SK-N-SH (cell line): Measurements from ENCODE around the gene NOS2.

Source experiments
- FOXM1 ChIP-seq: IDR thresholded peaks from 2 replicates; pipeline ENCODE4 v1.4.0; 2012; ENCODE audit warnings: low read depth, mild to moderate bottlenecking
- RXRA ChIP-seq: IDR thresholded peaks from 2 replicates; pipeline ENCODE4 v1.4.0; 2012; ENCODE audit warnings: low read depth, mild to moderate bottlenecking, borderline replicate concordance
- TF ChIP-seq, protein P1 (sequence below): fragments of 200-600 bp; sonication (generic); IDR thresholded peaks from 2 replicates; pipeline ENCODE4 v1.6.1; 2017; ENCODE audit warnings: antibody characterized with exemption, mild to moderate bottlenecking, moderate library complexity

DNA sequence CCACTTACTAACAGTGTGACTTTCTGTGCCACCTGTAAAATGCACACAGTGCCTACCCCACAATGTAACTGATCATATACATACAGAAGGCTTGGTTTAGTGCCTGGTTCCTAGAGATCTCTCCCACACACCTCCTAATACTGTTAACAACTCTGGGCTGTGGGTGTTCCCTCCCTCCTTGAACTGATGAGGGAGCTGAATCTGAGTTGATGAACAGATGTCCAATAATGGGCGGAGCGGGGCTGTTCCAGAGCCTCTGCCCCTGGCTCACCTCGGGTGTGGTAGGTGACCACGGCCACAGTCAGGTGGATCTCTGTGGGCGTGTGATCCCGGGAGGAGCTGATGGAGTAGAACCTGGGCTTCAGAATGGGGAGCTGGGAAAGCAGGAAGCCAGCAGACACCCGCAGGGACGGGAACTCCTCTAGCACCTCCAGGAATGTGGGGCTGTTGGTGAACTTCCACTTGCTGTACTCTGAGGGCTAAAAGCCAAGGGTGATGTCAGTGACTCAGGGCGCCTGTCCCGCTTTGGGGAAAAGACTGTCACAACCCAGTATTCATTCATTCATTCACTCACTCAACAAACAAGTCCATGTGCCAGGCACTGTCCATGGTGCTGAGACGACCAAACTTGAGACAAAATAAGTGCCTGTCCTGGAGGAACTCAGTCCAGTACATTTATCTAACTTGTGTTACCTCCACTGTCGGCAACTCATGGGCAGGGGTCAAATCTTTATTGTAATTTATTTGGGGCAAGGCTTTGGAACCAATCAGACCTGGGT, 37.6 kb downstream of the NOS2 start:
- TF ChIP-seq RXRA (no peak), FOXM1 (no peak)
- TF ChIP-seq, protein P1, sequence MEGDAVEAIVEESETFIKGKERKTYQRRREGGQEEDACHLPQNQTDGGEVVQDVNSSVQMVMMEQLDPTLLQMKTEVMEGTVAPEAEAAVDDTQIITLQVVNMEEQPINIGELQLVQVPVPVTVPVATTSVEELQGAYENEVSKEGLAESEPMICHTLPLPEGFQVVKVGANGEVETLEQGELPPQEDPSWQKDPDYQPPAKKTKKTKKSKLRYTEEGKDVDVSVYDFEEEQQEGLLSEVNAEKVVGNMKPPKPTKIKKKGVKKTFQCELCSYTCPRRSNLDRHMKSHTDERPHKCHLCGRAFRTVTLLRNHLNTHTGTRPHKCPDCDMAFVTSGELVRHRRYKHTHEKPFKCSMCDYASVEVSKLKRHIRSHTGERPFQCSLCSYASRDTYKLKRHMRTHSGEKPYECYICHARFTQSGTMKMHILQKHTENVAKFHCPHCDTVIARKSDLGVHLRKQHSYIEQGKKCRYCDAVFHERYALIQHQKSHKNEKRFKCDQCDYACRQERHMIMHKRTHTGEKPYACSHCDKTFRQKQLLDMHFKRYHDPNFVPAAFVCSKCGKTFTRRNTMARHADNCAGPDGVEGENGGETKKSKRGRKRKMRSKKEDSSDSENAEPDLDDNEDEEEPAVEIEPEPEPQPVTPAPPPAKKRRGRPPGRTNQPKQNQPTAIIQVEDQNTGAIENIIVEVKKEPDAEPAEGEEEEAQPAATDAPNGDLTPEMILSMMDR: no peak
